GM12865 (cell line): ENCODE data around the gene ERP27.
A peak's percentile ranks its signal among the peaks of the same experiment; 100 is the strongest.

ENCODE experiments used
- DNase-seq: peaks from one replicate; pipeline ENCODE4 v3.0.0; 2010; ENCODE audit warnings: low read depth
- H3K4me3 ChIP-seq: 2 replicates; pipeline ENCODE4 v1.5.1; 2011; ENCODE audit warnings: mild to moderate bottlenecking, low read depth, low read length, control low read depth
- TF ChIP-seq, protein P1 (sequence below): IDR thresholded peaks from 2 replicates; pipeline ENCODE4 v1.5.1; 2011; ENCODE audit warnings: low read length, control low read depth, low read depth, inconsistent platforms; ENCODE audit not compliant: insufficient read depth; ENCODE audit errors: missing control alignments

The ERP27 gene

GRCh38 chr12:14956905-14957304 is 18.6 kb upstream of the ERP27 start:
- no peak for DNase-seq
- TF ChIP-seq, protein P1, sequence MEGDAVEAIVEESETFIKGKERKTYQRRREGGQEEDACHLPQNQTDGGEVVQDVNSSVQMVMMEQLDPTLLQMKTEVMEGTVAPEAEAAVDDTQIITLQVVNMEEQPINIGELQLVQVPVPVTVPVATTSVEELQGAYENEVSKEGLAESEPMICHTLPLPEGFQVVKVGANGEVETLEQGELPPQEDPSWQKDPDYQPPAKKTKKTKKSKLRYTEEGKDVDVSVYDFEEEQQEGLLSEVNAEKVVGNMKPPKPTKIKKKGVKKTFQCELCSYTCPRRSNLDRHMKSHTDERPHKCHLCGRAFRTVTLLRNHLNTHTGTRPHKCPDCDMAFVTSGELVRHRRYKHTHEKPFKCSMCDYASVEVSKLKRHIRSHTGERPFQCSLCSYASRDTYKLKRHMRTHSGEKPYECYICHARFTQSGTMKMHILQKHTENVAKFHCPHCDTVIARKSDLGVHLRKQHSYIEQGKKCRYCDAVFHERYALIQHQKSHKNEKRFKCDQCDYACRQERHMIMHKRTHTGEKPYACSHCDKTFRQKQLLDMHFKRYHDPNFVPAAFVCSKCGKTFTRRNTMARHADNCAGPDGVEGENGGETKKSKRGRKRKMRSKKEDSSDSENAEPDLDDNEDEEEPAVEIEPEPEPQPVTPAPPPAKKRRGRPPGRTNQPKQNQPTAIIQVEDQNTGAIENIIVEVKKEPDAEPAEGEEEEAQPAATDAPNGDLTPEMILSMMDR: no peak
- peak overlapping the region; percentile 98 for H3K4me3 ChIP-seq

DNA sequence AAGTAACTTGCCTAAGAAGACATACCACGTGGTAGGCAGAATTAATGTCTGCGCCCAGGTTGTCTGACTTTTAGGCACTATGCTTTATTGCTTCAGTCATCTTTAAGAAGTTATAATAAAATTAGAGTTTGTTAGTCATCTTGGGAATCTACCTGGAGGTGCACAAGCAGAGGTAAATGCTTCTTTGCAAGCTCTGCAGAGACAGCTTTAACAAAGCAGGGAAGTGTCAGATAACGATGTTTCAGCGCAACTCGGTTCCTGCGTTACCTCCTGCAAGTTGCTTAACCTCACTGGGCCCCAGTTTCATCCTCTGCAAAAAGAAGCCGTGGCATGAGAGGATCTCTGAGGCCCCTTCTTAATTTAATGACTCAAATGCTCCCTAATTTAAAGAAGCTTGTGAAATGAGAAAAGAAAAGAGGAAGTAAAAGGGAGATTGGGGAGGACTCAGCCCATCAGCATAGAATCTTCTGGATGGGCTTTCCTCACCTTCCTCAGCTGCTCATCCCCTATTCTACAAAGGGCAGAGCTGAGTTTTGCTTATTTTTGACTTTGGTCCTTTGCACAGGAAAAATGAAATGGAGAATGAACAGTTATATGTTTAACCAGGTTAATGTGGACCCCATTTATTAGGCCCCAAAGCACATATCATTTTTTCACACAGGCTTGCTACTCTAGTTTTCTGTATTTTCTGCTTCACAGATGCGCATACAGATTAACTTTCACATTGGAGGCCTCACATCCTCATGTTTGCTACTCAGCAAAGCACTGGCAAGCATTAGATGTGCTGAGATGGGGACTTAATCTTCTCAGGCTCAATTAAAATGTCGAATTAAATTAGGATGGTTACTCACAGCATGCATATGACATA is 17.9 kb upstream of the ERP27 start:
- peak overlapping the region; percentile 98 for H3K4me3 ChIP-seq
- peak; percentile 89 for DNase-seq
- TF ChIP-seq, protein P1: no peak

- TF ChIP-seq, protein P1: no peak
- H3K4me3 ChIP-seq: no peak overlapping the region; the same call in 1 of the 2 replicates
- no peak for DNase-seq
Measured at GRCh38 chr12:14954269-14954668, 15.9 kb upstream of the ERP27 start.

DNA sequence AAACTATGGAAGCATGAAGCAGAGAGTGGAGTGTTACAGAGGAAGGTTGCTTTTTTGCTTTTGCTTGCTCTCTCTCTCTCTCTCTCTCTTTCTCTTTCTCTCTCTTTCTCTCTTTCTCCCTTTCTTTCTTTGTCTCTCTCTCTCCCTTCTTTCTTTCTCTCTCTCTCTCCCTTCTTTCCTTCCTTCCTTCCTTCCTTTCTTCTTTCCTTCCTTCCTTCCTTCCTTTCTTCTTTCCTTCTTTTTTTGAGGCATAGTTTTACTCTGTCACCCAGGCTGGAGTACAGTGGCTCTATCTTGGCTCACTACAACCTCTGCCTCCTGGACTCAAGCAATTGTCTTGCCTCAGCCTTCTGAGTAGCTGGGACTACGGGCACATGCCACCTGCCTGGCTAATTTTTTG is 15.4 kb upstream of the ERP27 start:
- DNase-seq: no peak
- TF ChIP-seq, protein P1: no peak
- 0 out of 2 replicates have a peak overlapping the region, but pooled peaks have one; percentile 38 for H3K4me3 ChIP-seq

GRCh38 chr12:14952299-14952921 is 14.1 kb upstream of the ERP27 start:
- DNase-seq: peak; percentile 85
- peak overlapping the region; percentile 38 for H3K4me3 ChIP-seq
- TF ChIP-seq, protein P1: no peak

GRCh38 chr12:14951851-14952250 is 13.5 kb upstream of the ERP27 start:
- no peak for DNase-seq
- TF ChIP-seq, protein P1: no peak
- no peak overlapping the region for H3K4me3 ChIP-seq
